OCI-M1 (cell line): ENCODE measurements around the gene RRP9.
"Not testable (repeated sequence)": the region's sequence is repeated elsewhere in the genome, so short reads cannot be mapped to it uniquely, and the experiment has no call there.

Experiments used
- DNase-seq: peaks from one replicate; lab custom pipeline; 2025; lab: John Stamatoyannopoulos, UW

RRP9 gene

DNA sequence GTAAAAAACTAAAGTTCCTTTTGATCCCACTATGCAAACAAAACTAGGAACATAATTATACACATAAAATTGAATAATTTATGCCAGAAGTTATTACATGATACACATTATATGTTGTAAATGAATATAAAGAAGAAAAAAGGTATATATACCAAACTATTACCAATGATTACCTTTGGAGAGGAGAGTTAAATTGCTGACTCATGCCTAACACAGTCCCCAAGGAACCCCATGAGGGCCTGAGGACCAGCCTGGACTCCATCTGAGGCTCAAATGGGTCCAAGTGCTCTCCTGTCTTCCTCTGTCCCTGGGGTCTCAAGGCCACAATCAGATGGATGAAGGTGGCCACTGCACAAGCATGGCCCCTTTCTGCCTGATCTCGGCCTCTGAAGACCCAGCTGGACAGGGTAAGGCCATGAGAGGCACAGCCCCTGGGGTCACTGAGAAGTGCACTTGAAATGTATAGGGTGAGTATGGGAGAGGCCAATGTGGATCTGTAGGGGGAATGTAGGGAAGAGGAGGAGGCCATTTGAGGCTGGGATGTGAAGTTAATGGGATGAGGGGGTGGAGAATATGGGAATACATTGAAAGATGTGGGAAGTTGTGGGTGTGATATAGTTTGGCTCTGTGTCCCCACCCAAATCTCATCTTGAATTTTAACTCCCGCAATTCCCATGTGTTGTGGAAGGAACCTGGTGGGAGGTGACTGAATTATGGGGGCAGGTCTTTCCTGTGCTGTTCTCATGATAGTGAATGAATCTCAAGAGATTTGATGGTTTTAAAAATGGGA is 37.5 kb downstream of the RRP9 start:
- no peak for DNase-seq

DNA sequence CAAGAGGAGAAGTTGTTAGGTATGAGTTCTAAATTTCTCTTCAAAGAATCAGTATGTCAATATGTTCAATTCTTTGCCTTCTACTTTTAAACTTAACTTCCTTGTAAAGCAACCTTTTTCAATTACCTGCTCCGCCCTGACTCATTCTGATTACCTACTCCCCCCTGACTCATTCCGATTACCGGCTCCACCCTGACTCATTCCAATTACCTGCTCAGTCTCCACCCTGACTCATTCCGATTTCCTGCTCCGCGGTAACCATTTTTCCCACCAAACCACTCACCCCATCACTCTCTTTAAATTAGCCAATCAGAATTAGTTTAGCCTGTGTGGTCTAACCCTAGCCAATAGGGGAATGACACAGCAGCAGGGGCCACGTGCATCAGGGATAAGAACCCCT is 39.3 kb downstream of the RRP9 start:
- not testable (repeated sequence) for DNase-seq

DNA sequence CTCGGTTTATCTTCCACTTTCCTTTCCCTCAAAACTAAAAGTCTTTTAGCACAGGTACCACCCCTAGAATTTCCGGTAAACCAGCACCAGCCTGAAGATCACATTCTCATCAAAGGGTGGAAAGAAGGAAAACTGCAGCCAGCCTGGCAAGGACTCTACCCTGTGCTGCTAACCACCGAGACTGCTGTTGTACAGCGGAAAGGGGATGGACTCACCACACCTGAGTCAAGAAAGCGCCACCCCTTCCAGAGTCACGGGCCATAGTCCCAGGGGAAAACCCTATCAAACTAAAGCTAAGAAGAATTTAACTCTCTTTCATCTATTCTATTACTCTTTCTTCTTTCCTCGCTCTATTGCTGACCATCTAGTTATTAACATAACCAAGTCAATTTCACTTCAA is 41.7 kb downstream of the RRP9 start:
- DNase-seq = not testable (repeated sequence)

DNA sequence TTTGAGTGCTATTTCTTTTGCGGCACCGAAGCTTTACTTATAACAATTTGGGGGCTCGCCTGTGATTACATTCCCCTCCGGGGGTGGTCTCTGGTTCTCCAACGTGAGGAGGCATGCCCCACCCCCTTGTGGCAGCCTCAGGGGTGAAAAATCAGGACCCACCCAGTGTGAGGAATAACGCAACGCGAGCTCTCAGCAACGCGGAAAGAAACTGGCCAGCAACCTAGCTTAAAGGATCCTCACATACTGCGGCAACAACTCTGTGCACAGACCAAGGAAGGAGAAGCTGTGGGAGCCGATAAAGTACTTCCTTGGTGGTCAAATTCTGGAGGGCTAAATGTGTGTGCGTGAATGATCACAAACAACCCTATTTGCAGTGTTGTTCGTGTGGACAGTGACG is 44.3 kb downstream of the RRP9 start:
- DNase-seq = no peak

DNA sequence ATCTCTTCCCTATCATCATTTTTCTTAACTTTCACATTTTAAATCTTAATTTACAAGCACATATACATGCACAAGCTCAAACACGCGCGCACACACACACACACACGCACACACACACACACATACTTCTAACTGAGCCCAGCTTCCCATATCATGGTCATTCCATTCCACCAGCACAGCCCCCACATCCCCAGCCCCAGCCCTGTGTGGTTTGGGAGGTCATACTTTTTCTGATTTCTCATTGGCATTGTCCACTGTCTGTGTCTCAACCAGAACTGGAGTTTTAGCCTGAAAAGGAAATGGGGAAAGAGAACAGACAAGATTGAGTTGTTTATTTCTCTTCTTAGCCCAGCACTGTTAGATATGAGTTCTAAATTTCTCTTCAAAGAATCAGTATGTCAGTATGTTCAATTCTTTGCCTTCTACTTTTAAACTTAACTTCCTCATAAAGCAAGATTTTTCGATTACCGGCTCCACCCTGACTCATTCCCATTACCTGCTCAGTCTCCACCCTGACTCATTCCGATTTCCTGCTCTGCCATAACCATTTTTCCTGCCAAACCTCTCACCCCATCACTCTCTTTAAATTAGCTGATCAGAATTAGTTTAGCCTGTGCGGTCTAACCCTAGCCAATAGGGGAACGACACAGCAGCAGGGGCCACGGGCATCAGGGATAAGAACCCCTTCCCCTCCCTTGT is 44.9 kb downstream of the RRP9 start:
- no peak for DNase-seq

DNA sequence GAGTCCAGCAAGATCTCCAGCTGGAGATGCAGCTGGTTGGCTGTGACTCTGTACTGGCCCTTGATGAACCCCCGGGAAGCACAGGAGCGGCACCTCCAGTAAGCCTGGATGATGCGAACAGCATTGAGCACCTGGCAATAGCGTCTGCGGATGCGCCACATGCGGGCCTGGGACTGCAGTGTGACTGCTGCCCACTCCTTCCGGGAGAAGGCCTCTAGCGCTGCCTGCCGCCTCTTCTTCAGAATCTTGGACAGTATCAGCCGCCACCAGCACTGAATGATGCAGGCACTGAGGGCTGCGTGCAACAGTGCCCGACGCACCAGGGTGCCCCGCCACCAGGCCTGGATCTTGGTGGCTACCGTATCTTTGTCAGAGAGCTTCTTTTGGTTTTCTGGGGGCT is 46.8 kb downstream of the RRP9 start:
- no peak for DNase-seq

DNA sequence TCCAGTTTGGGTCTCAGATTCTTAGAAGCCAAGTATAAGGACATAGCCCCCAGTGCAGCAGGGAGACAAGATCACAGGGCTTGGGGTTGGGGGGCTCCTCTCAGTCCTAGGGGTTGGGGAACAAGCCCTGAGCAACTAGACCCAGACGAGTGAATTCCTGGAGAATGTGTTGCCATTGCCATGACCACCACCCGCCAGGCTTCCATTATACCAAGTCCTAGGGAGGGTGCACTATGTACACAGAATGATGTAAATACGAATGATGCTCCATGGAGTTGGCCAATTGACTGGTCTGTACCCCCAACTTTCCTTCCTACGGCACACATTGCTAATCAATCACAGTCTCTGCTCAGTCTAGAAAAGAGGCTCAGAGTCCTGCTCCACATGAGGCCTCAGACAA is 47.3 kb downstream of the RRP9 start:
- DNase-seq = no peak

DNA sequence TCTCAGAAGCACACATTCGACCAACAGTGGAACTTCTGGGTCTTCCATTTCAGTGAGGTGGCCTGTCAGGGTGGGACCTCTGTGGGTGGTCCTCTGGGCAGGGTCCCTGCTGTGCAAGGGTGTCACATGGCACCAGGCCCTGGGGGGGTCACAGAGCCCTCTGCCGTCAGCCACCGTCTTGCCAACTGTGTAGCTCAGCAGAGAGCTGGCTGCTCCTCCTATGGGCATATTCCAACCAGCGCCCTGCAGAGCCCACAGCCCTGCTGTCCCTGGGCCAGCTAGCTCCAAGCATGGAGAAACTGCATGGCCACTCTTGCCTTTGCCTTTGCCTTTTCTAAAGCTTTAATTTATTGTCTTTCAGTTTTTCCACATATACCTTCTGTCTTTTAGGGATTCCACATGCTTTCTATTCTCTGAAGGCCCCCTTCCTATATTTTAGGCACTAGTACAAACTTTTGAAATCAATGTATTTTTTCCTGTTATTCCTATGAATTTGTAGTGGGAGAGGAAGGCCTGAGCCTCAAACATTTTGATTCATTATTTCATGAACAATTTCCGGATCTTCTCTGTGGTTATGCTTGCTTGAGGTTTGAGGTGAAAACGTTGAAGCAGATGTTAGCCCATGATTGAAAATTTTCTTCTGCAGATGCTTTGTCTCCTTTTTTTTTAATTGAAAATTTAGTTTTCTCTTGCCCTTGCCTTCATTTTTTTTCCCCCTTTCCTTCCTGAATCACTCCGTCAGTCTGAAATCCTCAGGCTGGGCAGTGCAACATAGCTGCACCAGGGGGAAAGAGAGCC is 50.3 kb downstream of the RRP9 start:
- DNase-seq = no peak

DNA sequence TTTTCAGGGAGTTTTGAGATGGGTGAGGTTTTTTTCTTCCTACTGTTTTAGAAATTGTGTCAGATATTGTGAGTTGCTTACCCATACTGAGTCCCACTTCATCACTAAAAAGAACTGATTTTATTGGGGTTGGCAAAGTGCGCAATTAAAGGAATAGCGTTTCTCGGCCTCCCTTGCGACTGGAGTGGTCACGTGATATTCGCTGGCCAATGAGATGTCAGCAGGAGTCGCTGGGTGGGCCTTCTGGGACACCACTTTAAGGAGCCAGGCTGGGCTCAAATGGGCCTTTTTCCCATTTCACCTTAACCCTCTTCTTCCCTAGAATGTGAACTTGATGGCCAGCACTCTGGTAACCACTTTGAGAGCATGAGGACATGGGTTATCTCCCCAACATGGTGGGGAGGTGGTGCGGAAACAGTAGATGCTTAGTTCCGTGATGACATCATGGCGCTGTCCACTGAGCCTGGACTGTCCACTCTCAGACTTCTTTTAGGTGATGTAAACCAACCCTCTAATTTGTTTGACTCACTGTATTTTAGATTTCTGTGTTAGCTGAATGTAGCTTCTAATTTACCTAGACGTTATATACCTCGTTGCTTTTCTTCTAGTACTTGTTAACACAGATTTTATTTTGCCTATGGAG is 53.1 kb downstream of the RRP9 start:
- DNase-seq = no peak

DNA sequence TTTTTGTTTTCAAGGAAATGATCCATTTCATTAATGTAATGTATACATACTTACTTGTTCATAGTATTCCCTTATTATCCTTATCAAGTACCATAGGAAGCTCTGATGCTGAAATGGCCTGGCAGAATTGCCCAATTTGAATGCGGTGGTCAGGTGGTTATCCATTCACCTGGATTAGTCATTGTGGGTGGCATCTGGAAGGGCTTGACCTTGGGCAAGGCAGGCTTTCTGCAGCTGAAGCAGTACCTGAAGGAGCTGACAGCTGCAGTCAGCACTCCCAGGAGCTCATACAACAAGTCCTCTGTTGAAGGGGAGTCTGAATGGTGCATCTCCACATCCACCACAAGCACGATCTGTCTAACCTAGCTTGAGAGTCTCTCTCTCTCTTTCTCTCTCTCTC is 54.1 kb downstream of the RRP9 start:
- DNase-seq = no peak

DNA sequence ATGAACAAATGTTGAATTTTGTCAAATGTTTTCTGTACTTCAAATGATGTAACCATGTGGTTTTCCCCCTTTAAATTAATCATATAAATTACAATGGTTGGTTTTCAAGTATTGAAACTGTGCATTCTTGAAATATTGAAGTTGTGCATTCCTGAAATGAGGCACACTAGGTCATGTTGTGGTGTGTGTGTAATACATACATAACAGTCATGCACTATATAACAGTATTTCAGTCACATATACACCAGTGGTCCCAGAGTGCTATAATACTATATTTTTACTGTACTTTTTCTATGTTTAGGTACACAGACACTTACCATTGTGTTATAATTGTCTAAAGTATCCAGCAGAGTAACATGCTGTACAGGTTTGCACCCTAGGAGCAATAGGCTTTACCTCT is 55.3 kb downstream of the RRP9 start:
- no peak for DNase-seq
